ENCODE data around the gene STT3B.

The STT3B gene

GRCh38 chr3:31606453-31606852 is 73.7 kb downstream of the STT3B start:
- no peak for DNase-seq

- DNase-seq: no peak
Measured at GRCh38 chr3:31610700-31611275, 78.1 kb downstream of the STT3B start.

DNA sequence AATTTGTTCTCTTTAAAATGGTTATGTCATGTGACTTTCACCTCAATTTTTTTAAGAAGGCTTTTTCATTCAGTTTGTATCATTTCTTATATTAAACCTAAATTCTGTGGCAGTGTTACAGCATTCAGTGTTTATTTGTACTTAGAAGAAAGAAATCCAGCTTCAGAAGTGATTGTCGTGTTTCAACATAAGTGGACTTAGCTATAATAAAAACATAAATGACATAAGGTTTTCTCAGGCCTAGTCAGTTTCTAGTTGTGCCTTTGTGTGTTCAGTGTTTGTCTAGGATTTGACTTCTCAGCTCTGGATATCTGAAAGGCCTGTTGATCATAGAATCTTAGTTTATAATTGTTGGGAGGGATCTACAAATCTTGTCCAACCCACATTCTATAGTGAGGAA is 80.5 kb downstream of the STT3B start:
- DNase-seq: no peak

- no peak for DNase-seq
Measured at GRCh38 chr3:31613654-31614053, 80.9 kb downstream of the STT3B start.

DNA sequence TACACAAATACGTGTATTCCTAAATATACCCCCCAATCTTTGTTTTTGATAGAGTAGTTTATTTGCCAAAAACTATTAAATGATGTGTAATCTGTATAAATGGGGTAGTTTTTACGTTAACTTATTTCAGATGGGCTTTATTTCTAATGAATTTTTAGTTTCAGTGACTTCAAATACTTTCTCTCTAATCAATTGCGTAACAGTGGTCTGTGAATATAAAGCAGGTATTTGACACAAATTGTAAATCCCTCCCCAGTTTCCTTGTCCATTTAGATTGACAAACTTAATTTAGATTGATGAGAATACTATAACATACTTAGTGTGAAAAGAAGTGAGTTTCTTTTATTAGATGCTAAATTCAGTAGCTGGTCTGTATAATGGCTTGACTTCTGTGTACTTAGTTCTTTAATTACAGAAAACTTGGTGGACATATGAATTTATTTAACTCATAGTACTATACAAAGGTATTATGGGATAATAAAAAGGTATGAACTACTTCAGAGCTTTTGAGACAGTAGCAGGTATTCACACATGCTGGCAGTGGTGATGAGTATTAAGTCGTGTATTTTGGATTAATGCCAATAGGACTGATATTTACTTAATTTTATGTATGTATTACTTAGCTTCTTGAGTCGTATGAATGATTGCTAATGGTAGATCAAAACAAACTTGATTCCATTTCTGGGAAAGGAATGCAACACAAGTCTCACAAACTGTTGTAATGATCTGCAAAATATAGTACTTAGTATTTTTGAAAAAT is 81.6 kb downstream of the STT3B start:
- peak in 1 of 3 experiments; percentile 34 for DNase-seq

GRCh38 chr3:31615071-31615875 is 82.5 kb downstream of the STT3B start:
- peak in 1 of 3 experiments; percentile 33 for DNase-seq

DNA sequence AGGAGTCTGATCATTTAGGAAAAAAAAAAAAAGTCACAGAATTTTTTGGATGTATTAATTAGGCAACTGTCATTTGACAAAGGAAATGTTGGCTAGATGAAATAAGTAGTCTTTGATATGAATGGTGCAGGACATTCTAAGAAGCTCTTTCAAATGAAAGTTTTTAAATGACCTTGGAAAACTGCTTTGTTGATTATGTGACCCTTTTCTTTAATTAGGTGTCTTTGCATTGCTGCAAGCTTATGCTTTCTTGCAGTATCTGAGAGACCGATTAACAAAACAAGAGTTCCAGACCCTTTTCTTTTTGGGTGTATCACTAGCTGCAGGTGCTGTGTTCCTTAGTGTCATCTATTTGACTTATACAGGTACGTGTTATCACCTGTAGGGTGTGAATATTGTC is 84.0 kb downstream of the STT3B start:
- no peak for DNase-seq

GRCh38 chr3:31620656-31621055 is 87.9 kb downstream of the STT3B start:
- DNase-seq: no peak

GRCh38 chr3:31621314-31621713 is 88.6 kb downstream of the STT3B start:
- no peak for DNase-seq

DNA sequence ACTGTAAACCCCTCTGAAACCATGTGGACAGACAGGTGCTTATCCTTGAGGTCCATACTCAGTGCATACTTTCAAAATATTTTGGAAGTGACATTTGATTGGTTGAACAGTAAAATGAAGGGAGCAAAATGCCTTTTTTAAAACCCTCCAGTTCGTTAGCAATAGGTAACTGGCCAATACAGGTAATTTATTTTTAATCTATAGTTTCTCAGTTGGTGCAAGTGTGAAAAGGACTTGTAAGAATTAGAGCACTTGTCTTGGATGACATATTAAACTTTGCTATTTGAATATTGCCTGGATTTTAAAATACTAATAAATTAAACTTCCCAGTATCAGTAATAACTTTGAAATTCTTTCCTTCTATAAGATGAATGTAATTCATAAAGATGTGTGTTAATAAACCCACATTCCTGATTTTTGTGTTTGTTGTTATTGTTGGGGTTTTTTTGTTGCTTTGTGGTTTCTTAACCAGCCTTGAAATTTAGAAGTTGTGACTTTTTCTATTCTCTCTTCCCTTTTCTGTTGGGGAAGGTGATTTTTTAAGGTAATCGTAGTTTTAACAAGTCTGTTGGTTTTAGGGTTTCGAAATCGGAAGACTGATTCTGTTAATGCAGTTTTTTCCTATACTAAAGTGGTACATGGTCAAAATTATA is 90.0 kb downstream of the STT3B start:
- no peak for DNase-seq

- no peak for DNase-seq
Measured at GRCh38 chr3:31624083-31624709, 91.5 kb downstream of the STT3B start.

- no peak for DNase-seq
Measured at GRCh38 chr3:31625358-31625757, 92.6 kb downstream of the STT3B start.

GRCh38 chr3:31629054-31629453 is 96.3 kb downstream of the STT3B start:
- DNase-seq: no peak

GRCh38 chr3:31634476-31634875 is 101.8 kb downstream of the STT3B start:
- DNase-seq: no peak

DNA sequence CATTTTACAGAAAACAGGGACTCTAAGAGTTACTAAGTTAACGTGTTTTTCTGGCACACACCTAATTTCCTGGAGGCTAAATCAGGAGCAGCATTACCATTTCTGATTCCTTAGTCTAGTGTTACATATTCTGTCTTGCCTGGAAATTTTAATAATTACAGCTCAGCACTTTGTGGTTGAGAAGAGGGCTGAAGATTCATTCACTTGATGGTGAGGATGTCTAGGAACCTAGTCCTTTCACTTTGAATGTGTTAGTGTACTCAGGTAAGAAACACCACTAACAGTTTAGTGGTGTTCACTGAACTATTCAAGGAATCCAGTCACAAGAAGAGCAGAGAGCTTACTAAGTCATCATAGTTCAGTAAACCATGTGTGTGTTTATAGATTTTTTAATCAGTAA is 102.8 kb downstream of the STT3B start:
- no peak for DNase-seq

DNA sequence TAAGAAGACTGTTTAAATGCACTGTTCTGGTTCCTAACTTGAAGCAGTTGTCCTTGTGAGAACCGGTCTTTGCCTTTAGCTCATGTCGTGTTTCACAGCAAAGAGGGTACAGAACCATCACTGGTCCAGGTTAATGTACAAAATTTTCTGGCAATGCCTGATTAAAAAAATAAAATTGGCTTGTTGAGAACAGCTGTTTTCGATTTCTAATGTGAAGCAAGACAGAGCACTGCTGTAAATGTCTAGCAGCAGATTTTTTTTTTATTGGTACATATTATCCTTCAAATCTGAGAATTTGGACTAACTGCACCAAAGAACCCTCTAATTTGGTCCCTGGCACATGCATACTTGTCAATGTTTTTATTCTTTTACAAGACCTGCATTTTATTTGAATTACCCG is 103.3 kb downstream of the STT3B start:
- no peak for DNase-seq

GRCh38 chr3:31636694-31637442 is 104.1 kb downstream of the STT3B start:
- no peak for DNase-seq

DNA sequence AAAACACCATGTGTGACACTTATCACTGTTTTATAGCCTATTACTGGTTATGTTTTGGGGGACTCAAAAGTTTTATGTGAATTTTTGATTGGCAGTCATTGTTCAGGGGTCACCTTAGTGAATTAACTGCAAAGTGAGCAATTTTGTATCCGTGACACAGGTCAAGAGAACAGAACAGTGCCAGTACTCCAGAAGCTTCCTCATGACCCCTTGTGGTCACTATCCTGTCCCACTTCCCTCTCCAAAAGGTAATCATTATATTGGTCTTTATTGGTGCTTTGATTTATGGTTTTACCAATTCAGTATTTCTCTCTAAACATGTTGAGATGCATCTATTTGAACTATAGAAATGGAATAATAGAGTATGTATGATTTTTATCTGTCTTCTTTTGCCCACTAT is 107.1 kb downstream of the STT3B start:
- DNase-seq: no peak

GRCh38 chr3:31645256-31645655 is 112.5 kb downstream of the STT3B start:
- no peak for DNase-seq

DNA sequence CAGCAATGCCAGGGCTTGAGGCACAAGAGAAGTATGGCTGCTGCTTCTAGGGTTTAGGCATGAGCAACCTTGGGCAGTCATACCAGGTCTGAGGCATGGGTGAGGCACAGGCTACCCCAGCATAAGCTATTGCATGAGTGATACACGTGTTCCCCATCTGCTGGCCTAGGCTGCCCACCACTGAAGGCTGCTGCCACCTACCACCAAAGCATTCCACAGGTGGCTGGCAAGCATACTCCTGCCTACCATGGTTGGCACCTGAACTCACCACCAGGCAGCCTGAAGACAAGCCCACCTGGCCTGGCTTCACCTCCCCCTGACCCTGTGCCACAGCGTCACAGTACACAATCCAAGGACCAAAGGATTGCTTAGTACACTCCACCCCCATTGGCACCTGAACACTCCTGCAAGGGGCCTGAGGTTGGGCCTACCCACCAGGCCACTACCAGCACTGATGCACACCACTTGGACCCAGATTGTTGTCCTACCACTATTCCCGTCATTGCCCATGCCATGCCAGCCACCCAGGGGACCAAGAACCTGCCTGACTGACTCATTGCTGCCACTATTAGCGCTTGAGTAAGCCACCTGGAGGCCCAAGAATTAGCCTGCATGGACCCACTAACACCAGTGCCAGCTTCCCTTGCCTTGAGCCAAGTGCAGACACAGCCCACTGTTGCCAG is 115.7 kb downstream of the STT3B start:
- no peak for DNase-seq

DNA sequence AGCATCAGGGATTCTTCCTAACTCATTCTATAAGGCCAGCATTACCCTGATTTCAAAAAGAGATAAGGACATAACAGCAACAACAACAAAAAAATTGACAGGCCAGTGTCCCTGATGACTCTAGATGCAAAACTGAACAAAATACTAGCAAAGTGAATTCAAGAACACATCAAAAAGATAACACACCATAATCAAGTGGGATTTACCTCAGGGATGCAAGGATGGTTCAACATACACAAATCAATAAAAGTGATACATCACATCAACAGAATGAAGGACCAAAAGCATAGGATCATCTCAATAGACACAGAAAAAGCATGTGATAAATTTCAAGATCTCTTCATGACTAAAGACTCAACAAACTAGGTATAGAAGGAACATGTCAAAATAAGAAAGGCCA is 119.6 kb downstream of the STT3B start:
- no peak for DNase-seq

GRCh38 chr3:31653464-31653863 is 120.7 kb downstream of the STT3B start:
- DNase-seq: no peak
